HepG2 (cell line): Measurements from ENCODE around the gene SLC23A2. TPM values are rescaled to one million over a fixed set of nuclear protein-coding genes. Genes with fewer than 3 reads are reported as not detected.

Source experiments
- CHCHD3 ChIP-seq: sonication (generic); formaldehyde crosslinking; IDR thresholded peaks from 2 replicates; pipeline ENCODE4 v1.8.0; 2022; ENCODE audit warnings: mild to moderate bottlenecking, missing genetic modification reagents, moderate library complexity
- DNMT1 ChIP-seq: sonication (generic); formaldehyde crosslinking; IDR thresholded peaks from 2 replicates; pipeline ENCODE4 v1.5.1; 2020; ENCODE audit warnings: mild to moderate bottlenecking, missing genetic modification reagents
- HES4 ChIP-seq: sonication (generic); formaldehyde crosslinking; IDR thresholded peaks from 2 replicates; pipeline ENCODE4 v1.9.0; 2021; ENCODE audit warnings: mild to moderate bottlenecking, missing genetic modification reagents, borderline replicate concordance
- IKZF4 ChIP-seq: sonication (generic); formaldehyde crosslinking; IDR thresholded peaks from 2 replicates; pipeline ENCODE4 v1.5.1; 2020; ENCODE audit warnings: borderline replicate concordance, mild to moderate bottlenecking, low read depth, missing genetic modification reagents; ENCODE audit errors: not compliant biosample characterization
- IRX3 ChIP-seq: sonication (generic); formaldehyde crosslinking; IDR thresholded peaks from 2 replicates; pipeline ENCODE4 v1.8.1; 2023; ENCODE audit warnings: mild to moderate bottlenecking, low read depth, missing genetic modification reagents, borderline replicate concordance
- ISL2 ChIP-seq: sonication (generic); formaldehyde crosslinking; IDR thresholded peaks from 2 replicates; pipeline ENCODE4 v1.5.0; 2020; ENCODE audit warnings: missing genetic modification reagents
- KLF12 ChIP-seq: sonication (generic); formaldehyde crosslinking; IDR thresholded peaks from 2 replicates; pipeline ENCODE4 v1.4.0; 2020; ENCODE audit warnings: missing genetic modification reagents, borderline replicate concordance
- PITX1 ChIP-seq: sonication (generic); formaldehyde crosslinking; IDR thresholded peaks from 2 replicates; pipeline ENCODE4 v1.5.1; 2020; ENCODE audit warnings: mild to moderate bottlenecking, missing genetic modification reagents
- SAP130 ChIP-seq: IDR thresholded peaks from 2 replicates; pipeline ENCODE4 v1.6.1; 2016; ENCODE audit warnings: low read depth
- SOX13 ChIP-seq, 3 experiments: fragments of 450-650 bp in 1 of 3; sonication (generic) in 1 of 3; formaldehyde crosslinking in 1 of 3; IDR thresholded peaks in 2 of 3; conservative IDR thresholded peaks in 1 of 3; 2 replicates each; pipeline versions ENCODE4 v1.5.0 to v1.6.1; 2016 to 2020; ENCODE audit warnings: antibody characterized with exemption in 1 of 3, mild to moderate bottlenecking in 1 of 3, missing compliant biosample characterization in 1 of 3, missing genetic modification reagents in 1 of 3, moderate library complexity in 1 of 3
- TEAD3 ChIP-seq: optimal IDR thresholded peaks from 2 replicates; pipeline ENCODE3; 2016; ENCODE audit warnings: borderline replicate concordance
- ZFP62 ChIP-seq: sonication (generic); formaldehyde crosslinking; IDR thresholded peaks from 2 replicates; pipeline ENCODE4 v1.4.0; 2020; ENCODE audit warnings: missing genetic modification reagents
- ZNF142 ChIP-seq: sonication (generic); formaldehyde crosslinking; IDR thresholded peaks from 2 replicates; pipeline ENCODE4 v1.4.0; 2020; ENCODE audit warnings: missing genetic modification reagents
- ZNF225 ChIP-seq: sonication (generic); formaldehyde crosslinking; IDR thresholded peaks from 2 replicates; pipeline ENCODE4 v1.4.0; 2020; ENCODE audit warnings: mild to moderate bottlenecking, missing genetic modification reagents
- ZNF30 ChIP-seq: sonication (generic); formaldehyde crosslinking; IDR thresholded peaks from 2 replicates; pipeline ENCODE4 v1.5.0; 2020; ENCODE audit warnings: mild to moderate bottlenecking, missing genetic modification reagents
- ZNF510 ChIP-seq: sonication (generic); formaldehyde crosslinking; IDR thresholded peaks from 2 replicates; pipeline ENCODE4 v1.4.0; 2020; ENCODE audit warnings: low read depth, mild to moderate bottlenecking, missing genetic modification reagents
- ZNF639 ChIP-seq: conservative IDR thresholded peaks from 2 replicates; pipeline ENCODE4 v1.6.1; 2018; ENCODE audit warnings: missing genetic modification reagents
- ZNF841 ChIP-seq: sonication (generic); formaldehyde crosslinking; IDR thresholded peaks from 2 replicates; pipeline ENCODE4 v1.8.1; 2023; ENCODE audit warnings: missing genetic modification reagents, borderline replicate concordance
- polyA plus RNA-seq, 8 experiments: library from polyadenylated mRNA; depleted of rRNA in 3 of 8; stranded (reverse) in 7 of 8; unstranded in 1 of 8; fragments of >200 nt; fragmentation: Illumina TruSeq in 4 of 8; extraction: Trizol in 4 of 8; gene quantifications; 2 replicates each; pipeline versions ENCODE4 v1.2.1 to v1.2.3, GENCODE V29; 2011 to 2016; ENCODE audit warnings: low read depth in 4 of 8, missing spikeins in 1 of 8, mixed read lengths in 1 of 8; ENCODE audit not compliant: insufficient read depth in 1 of 8
- total RNA-seq, 5 experiments: library from RNA; depleted of rRNA; stranded (reverse); fragments of >200 nt; fragmentation: Illumina TruSeq; extraction: Trizol; gene quantifications; 2 replicates each; pipeline ENCODE4 v1.2.3, GENCODE V29; 2016; ENCODE audit warnings: low read depth in 1 of 5

SLC23A2 gene
- total and polyA plus RNA-seq, 2 of the 13 experiments (the other 11 are each of a cell fraction or from before 2014, with no cell fraction given): 42.2 to 51.2 TPM

- TF ChIP-seq ZNF142 (CRISPR knock-in tag): no peak
- 0 out of 2 replicates have a peak, but pooled peaks have one; percentile 31 for TF ChIP-seq ISL2
- 0 out of 2 replicates have a peak, but pooled peaks have one; percentile 23 for TF ChIP-seq ZNF30 (CRISPR knock-in tag)
- TF ChIP-seq SOX13 (IDR thresholded peaks at IDR 0.05): no peak
- peak in 1 of 2 experiments; percentile 22; a peak in 2 of 4 replicates for TF ChIP-seq SOX13 (CRISPR knock-in tag; conservative IDR thresholded peaks at IDR 0.05 in 1 of 2, IDR thresholded peaks at IDR 0.05 in 1 of 2)
- TF ChIP-seq ZNF225 (CRISPR knock-in tag): 0 out of 2 replicates have a peak, but pooled peaks have one; percentile 13
- TF ChIP-seq IRX3 (CRISPR knock-in tag): 0 out of 2 replicates have a peak, but pooled peaks have one; percentile 18
- TF ChIP-seq SAP130: peak; percentile 94
- no peak for TF ChIP-seq ZNF841
- no peak for TF ChIP-seq ZNF510 (CRISPR knock-in tag)
- no peak for TF ChIP-seq ZNF639
- TF ChIP-seq ZFP62 (CRISPR knock-in tag): no peak
- peak; percentile 25 for TF ChIP-seq TEAD3 (CRISPR knock-in tag)
- TF ChIP-seq IKZF4 (CRISPR knock-in tag): peak; percentile 52
- TF ChIP-seq KLF12 (CRISPR knock-in tag): no peak
- no peak for TF ChIP-seq CHCHD3 (CRISPR knock-in tag)
- TF ChIP-seq HES4 (CRISPR knock-in tag): peak; percentile 66; the same call in 1 of the 2 replicates
- TF ChIP-seq DNMT1: no peak
- TF ChIP-seq PITX1 (CRISPR knock-in tag): peak; percentile 49
Measured at GRCh38 chr20:5000263-5001173, 792 bp downstream of the SLC23A2 start (continued).
